H1 (cell line): ENCODE data around the gene COL8A1. TPM values are rescaled to one million over a fixed set of nuclear protein-coding genes. Genes with fewer than 3 reads are reported as not detected.

ENCODE experiments used
- SAP30 ChIP-seq: fragments of 300-600 bp; sonication (generic); IDR thresholded peaks from 2 replicates; pipeline ENCODE4 v1.7.1; 2012; ENCODE audit warnings: low read length, moderate library complexity, mild to moderate bottlenecking, inconsistent platforms; ENCODE audit not compliant: insufficient read depth, insufficient replicate concordance
- polyA plus RNA-seq, 7 experiments: library from polyadenylated mRNA; depleted of rRNA in 3 of 7; stranded (reverse) in 5 of 7; unstranded in 2 of 7; fragments of >200 nt in 5 of 7; fragments of 200-250 nt in 2 of 7; gene quantifications; 1 replicate in 5 of 7; 2 replicates in 1 of 7; 4 replicates in 1 of 7; pipeline versions ENCODE4 v1.2.1 to v1.2.3, GENCODE V29; 2011 to 2013; ENCODE audit warnings: missing spikeins in 2 of 7, mixed read lengths in 2 of 7
- total RNA-seq: library from RNA; stranded (reverse); fragmentation: NEBNext Ultra II Directional; extraction: Animal tissue kit (Norgen Biotek cat#: 25700); gene quantifications from 2 replicates; pipeline ENCODE4 v1.2.1, GENCODE V29; 2021
- TF ChIP-seq, protein P1 (sequence below), 3 experiments: IDR thresholded peaks; 1 replicate in 2 of 3; 2 replicates in 1 of 3; pipeline versions ENCODE4 v1.5.1 to v1.6.1; 2011; ENCODE audit warnings: low read length in 3 of 3, mild to moderate bottlenecking in 3 of 3, inconsistent platforms in 2 of 3, low read depth in 1 of 3, moderate library complexity in 1 of 3; ENCODE audit not compliant: insufficient read depth in 1 of 3; ENCODE audit errors: control extremely low read depth in 1 of 3

Gene COL8A1
- total and polyA plus RNA-seq, 2 of the 8 experiments (the other 6 are each of a cell fraction or from before 2014, with no cell fraction given) = 0.21 to 1.2 TPM

DNA sequence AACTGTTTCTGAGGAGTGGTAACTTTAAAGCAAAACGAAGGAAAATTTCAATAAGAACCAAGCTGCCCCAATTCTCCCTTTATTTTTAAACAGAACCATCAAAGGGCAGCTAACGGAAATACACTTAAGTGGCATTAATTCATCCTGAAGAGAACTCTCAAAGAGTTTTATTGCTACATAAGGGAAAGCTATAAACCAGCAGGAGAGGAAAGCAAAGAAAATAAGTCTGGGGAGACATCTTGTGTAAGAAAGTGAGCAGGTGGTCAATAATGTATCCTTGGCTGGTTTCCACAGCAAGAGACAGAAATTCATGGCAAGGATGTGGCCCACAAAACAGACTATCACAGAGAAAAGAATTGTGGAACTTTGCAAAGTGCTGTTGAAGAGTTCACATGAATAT is 139.3 kb downstream of the COL8A1 start (continued):
- TF ChIP-seq, protein P1, sequence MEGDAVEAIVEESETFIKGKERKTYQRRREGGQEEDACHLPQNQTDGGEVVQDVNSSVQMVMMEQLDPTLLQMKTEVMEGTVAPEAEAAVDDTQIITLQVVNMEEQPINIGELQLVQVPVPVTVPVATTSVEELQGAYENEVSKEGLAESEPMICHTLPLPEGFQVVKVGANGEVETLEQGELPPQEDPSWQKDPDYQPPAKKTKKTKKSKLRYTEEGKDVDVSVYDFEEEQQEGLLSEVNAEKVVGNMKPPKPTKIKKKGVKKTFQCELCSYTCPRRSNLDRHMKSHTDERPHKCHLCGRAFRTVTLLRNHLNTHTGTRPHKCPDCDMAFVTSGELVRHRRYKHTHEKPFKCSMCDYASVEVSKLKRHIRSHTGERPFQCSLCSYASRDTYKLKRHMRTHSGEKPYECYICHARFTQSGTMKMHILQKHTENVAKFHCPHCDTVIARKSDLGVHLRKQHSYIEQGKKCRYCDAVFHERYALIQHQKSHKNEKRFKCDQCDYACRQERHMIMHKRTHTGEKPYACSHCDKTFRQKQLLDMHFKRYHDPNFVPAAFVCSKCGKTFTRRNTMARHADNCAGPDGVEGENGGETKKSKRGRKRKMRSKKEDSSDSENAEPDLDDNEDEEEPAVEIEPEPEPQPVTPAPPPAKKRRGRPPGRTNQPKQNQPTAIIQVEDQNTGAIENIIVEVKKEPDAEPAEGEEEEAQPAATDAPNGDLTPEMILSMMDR (IDR thresholded peaks at IDR 0.05; ENCODE audit: control extremely low read depth in 1 of 3, insufficient read depth in 1 of 3, low read depth in 1 of 3, low read length in 3 of 3) = no peak
- no peak for TF ChIP-seq SAP30
